Gastrocnemius medialis (tissue), 4 donors: ENCODE data around the gene ZDHHC14.
A peak's percentile ranks its signal among the peaks of the same experiment; 100 is the strongest.

Experiments
- CTCF ChIP-seq, 5 experiments: fragments of 450-650 bp in 3 of 5; fragments of 200-600 bp in 2 of 5; sonication (generic) in 2 of 5; IDR thresholded peaks in 4 of 5; conservative IDR thresholded peaks in 1 of 5; 1 replicate in 4 of 5; 2 replicates in 1 of 5; pipeline ENCODE4 v1.5.1; 2016 to 2019; ENCODE audit warnings: antibody characterized with exemption in 5 of 5, mild to moderate bottlenecking in 3 of 5, moderate library complexity in 3 of 5
- POLR2A ChIP-seq, 2 donors: fragments of 450-650 bp; IDR thresholded peaks; one replicate each; pipeline ENCODE4 v1.6.1; 2017; ENCODE audit warnings: antibody characterized with exemption in 2 of 2, mild to moderate bottlenecking in 2 of 2, moderate library complexity in 2 of 2

- peak in 4 of 5 experiments; percentile 15 to 30 (median 19) for TF ChIP-seq CTCF (IDR thresholded peaks at IDR 0.05 in 4 of 5, conservative IDR thresholded peaks at IDR 0.05 in 1 of 5)
- no peak for TF ChIP-seq POLR2A (IDR thresholded peaks at IDR 0.05)
These were observed 308.1 kb downstream of the ZDHHC14 start for GRCh38 chr6:157688960-157689599.
